Measurements from ENCODE around the gene PRKG1. TPM values are rescaled to one million over a fixed set of nuclear protein-coding genes. Genes with fewer than 3 reads are reported as not detected.
A peak's percentile ranks its signal among the peaks of the same experiment; 100 is the strongest.

PRKG1 gene
- total RNA-seq, 1 experiment from 2014 or later, result 16.5 TPM

DNA sequence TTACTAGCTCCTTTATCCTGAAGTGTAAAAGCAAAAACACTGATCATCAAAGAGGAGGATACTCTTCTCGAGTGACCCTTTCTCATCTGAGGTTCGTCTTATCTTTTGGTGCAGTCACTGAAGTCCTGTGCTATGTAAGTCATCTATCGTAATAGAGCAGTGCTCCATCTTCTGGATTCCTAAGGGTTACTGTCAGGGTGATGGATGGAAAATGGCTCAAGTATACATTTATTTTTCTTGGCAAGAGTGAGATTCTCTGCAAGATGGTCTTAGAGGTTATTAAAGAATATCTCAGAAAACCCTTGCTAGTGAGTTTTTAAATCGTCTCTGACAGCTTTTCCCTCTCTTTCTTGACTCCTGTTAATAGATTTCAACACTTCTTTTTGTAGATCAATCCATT lies 12.4 kb downstream of the PRKG1 start:
- DNase-seq (ENCODE audit: low spot score) (no peak), ATAC-seq (no peak)
- H3K9me3 Mint-ChIP-seq, result no peaks in the 10 kb centered on the region
- peaks cover 27% of the 10 kb centered on the region for H3K4me1 Mint-ChIP-seq
- H3K36me3 Mint-ChIP-seq, result no peaks in the 10 kb centered on the region
- H3K4me3 Mint-ChIP-seq, result no peak overlapping the region
- ChIA-PET CTCF (no interaction called here), POLR2A (interaction anchor here (0.6 kb wide), 1 partner anchor 21 kb away, joined by 3 read pairs; no protein-coding TSS in a partner anchor)
- H3K27me3 Mint-ChIP-seq (ENCODE audit: low read depth), result no peaks in the 10 kb centered on the region
- H3K27ac Mint-ChIP-seq, result peak overlapping the region; percentile 62; the same call in 1 of the 2 replicates
- no peak for TF ChIP-seq CREM (CRISPR knock-in tag; IDR thresholded peaks at IDR 0.05)
- no peak for TF ChIP-seq ELF4 (CRISPR knock-in tag; IDR thresholded peaks at IDR 0.05; ENCODE audit: low read depth)
- TF ChIP-seq SOX15 (CRISPR knock-in tag; IDR thresholded peaks at IDR 0.05), result no peak
- TF ChIP-seq, protein P1, sequence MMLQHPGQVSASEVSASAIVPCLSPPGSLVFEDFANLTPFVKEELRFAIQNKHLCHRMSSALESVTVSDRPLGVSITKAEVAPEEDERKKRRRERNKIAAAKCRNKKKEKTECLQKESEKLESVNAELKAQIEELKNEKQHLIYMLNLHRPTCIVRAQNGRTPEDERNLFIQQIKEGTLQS (CRISPR knock-in tag; conservative IDR thresholded peaks at IDR 0.05), result no peak
- TF ChIP-seq OVOL2 (CRISPR knock-in tag; IDR thresholded peaks at IDR 0.05; ENCODE audit: borderline replicate concordance), result no peak
- no peak for TF ChIP-seq FOXP1 (CRISPR knock-in tag; IDR thresholded peaks at IDR 0.05; ENCODE audit: borderline replicate concordance)
- no peak for TF ChIP-seq SMAD4 (CRISPR knock-in tag; IDR thresholded peaks at IDR 0.05)
- no peak for TF ChIP-seq MYBL2 (CRISPR knock-in tag; IDR thresholded peaks at IDR 0.05)
- TF ChIP-seq, protein P2, sequence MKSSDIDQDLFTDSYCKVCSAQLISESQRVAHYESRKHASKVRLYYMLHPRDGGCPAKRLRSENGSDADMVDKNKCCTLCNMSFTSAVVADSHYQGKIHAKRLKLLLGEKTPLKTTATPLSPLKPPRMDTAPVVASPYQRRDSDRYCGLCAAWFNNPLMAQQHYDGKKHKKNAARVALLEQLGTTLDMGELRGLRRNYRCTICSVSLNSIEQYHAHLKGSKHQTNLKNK (CRISPR knock-in tag; IDR thresholded peaks at IDR 0.05), result no peak
- TF ChIP-seq, protein P3, sequence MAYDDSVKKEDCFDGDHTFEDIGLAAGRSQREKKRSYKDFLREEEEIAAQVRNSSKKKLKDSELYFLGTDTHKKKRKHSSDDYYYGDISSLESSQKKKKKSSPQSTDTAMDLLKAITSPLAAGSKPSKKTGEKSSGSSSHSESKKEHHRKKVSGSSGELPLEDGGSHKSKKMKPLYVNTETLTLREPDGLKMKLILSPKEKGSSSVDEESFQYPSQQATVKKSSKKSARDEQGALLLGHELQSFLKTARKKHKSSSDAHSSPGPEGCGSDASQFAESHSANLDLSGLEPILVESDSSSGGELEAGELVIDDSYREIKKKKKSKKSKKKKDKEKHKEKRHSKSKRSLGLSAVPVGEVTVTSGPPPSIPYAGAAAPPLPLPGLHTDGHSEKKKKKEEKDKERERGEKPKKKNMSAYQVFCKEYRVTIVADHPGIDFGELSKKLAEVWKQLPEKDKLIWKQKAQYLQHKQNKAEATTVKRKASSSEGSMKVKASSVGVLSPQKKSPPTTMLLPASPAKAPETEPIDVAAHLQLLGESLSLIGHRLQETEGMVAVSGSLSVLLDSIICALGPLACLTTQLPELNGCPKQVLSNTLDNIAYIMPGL (CRISPR knock-in tag; IDR thresholded peaks at IDR 0.05), result no peak
- TF ChIP-seq KAT7 (CRISPR knock-in tag; IDR thresholded peaks at IDR 0.05; ENCODE audit: borderline replicate concordance), result no peak
- TF ChIP-seq, protein P4, sequence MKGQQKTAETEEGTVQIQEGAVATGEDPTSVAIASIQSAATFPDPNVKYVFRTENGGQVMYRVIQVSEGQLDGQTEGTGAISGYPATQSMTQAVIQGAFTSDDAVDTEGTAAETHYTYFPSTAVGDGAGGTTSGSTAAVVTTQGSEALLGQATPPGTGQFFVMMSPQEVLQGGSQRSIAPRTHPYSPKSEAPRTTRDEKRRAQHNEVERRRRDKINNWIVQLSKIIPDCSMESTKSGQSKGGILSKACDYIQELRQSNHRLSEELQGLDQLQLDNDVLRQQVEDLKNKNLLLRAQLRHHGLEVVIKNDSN (CRISPR knock-in tag; IDR thresholded peaks at IDR 0.05), result no peak
- no peak for TF ChIP-seq NR1H2 (CRISPR knock-in tag; IDR thresholded peaks at IDR 0.05)
- TF ChIP-seq, protein P5, sequence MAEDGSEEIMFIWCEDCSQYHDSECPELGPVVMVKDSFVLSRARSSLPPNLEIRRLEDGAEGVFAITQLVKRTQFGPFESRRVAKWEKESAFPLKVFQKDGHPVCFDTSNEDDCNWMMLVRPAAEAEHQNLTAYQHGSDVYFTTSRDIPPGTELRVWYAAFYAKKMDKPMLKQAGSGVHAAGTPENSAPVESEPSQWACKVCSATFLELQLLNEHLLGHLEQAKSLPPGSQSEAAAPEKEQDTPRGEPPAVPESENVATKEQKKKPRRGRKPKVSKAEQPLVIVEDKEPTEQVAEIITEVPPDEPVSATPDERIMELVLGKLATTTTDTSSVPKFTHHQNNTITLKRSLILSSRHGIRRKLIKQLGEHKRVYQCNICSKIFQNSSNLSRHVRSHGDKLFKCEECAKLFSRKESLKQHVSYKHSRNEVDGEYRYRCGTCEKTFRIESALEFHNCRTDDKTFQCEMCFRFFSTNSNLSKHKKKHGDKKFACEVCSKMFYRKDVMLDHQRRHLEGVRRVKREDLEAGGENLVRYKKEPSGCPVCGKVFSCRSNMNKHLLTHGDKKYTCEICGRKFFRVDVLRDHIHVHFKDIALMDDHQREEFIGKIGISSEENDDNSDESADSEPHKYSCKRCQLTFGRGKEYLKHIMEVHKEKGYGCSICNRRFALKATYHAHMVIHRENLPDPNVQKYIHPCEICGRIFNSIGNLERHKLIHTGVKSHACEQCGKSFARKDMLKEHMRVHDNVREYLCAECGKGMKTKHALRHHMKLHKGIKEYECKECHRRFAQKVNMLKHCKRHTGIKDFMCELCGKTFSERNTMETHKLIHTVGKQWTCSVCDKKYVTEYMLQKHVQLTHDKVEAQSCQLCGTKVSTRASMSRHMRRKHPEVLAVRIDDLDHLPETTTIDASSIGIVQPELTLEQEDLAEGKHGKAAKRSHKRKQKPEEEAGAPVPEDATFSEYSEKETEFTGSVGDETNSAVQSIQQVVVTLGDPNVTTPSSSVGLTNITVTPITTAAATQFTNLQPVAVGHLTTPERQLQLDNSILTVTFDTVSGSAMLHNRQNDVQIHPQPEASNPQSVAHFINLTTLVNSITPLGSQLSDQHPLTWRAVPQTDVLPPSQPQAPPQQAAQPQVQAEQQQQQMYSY (CRISPR knock-in tag; IDR thresholded peaks at IDR 0.05), result no peak
- TF ChIP-seq, protein P6, sequence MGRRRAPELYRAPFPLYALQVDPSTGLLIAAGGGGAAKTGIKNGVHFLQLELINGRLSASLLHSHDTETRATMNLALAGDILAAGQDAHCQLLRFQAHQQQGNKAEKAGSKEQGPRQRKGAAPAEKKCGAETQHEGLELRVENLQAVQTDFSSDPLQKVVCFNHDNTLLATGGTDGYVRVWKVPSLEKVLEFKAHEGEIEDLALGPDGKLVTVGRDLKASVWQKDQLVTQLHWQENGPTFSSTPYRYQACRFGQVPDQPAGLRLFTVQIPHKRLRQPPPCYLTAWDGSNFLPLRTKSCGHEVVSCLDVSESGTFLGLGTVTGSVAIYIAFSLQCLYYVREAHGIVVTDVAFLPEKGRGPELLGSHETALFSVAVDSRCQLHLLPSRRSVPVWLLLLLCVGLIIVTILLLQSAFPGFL (CRISPR knock-in tag; IDR thresholded peaks at IDR 0.05; ENCODE audit: borderline replicate concordance), result no peak
- TF ChIP-seq TCF7 (CRISPR knock-in tag; IDR thresholded peaks at IDR 0.05; ENCODE audit: low read depth), result no peak

DNA sequence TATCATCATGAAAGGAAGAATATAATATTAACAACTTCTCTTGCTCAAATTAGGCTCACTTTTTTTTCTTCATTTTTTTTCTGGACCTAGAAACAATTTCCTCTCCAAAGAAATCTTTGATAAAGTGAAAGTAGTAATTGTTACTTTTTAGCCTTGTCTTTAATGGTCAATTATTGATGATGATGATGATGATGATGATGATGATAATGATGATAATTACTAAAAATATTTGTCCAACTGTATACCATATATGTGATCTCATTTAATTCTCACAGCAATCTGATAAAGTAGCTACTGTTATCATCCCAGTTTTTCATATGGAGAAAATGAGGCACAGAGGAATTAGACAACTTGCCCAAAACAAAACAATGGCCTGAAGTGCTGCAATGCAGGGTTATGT lies 12.8 kb downstream of the PRKG1 start:
- POLR2A ChIA-PET, result no interaction called here
- DNase-seq (ENCODE audit: low spot score) (no peak), ATAC-seq (no peak)
- Mint-ChIP-seq H3K27ac (no peak overlapping the region), H3K4me1 (peaks cover 23% of the 10 kb centered on the region), H3K36me3 (no peaks in the 10 kb centered on the region), H3K9me3 (no peaks in the 10 kb centered on the region), H3K27me3 (ENCODE audit: low read depth) (no peaks in the 10 kb centered on the region), H3K4me3 (no peak overlapping the region)
- TF ChIP-seq, protein P7, sequence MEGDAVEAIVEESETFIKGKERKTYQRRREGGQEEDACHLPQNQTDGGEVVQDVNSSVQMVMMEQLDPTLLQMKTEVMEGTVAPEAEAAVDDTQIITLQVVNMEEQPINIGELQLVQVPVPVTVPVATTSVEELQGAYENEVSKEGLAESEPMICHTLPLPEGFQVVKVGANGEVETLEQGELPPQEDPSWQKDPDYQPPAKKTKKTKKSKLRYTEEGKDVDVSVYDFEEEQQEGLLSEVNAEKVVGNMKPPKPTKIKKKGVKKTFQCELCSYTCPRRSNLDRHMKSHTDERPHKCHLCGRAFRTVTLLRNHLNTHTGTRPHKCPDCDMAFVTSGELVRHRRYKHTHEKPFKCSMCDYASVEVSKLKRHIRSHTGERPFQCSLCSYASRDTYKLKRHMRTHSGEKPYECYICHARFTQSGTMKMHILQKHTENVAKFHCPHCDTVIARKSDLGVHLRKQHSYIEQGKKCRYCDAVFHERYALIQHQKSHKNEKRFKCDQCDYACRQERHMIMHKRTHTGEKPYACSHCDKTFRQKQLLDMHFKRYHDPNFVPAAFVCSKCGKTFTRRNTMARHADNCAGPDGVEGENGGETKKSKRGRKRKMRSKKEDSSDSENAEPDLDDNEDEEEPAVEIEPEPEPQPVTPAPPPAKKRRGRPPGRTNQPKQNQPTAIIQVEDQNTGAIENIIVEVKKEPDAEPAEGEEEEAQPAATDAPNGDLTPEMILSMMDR (IDR thresholded peaks at IDR 0.05), result no peak
- CTCF ChIA-PET, result no interaction called here

All from WTC11 (cell line).